ENCODE results near the gene ADGRV1. TPM values are rescaled to one million over a fixed set of nuclear protein-coding genes. Genes with fewer than 3 reads are reported as not detected.

Gene ADGRV1
- total RNA-seq, 4 donors from 2014 or later, result 0.39 to 1.9 (median 1.00) TPM

DNA sequence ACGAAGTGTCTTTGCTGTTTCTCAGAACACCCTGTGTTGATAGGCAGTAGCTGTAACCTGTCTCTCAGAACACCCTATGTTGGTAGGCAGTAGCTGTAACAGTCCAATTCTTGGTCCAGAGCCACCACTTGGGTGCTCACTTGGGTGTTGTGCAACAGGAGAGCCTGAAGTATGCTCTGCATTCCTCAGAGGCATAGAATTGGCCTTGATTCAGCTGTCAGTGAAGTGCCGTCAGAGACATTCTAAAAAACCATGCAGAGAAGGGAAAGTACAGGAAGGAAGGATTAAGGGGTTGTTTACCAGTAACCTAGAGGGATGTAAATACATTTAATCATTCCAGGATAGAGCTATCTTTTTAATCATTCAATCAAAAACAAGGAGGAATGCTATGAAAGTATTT is 593.4 kb downstream of the ADGRV1 start:
- Histone ChIP-seq H3K9me3 (no peaks in the 10 kb centered on the region), H3K27ac (no peak overlapping the region), H3K27me3 (no peaks in the 10 kb centered on the region), H3K4me1 (peaks cover 0 to 22% (median 7%) of the 10 kb centered on the region in 4 donors), H3K4me3 (no peak overlapping the region), H3K36me3 (no peaks in the 10 kb centered on the region)
- TF ChIP-seq, protein P1, sequence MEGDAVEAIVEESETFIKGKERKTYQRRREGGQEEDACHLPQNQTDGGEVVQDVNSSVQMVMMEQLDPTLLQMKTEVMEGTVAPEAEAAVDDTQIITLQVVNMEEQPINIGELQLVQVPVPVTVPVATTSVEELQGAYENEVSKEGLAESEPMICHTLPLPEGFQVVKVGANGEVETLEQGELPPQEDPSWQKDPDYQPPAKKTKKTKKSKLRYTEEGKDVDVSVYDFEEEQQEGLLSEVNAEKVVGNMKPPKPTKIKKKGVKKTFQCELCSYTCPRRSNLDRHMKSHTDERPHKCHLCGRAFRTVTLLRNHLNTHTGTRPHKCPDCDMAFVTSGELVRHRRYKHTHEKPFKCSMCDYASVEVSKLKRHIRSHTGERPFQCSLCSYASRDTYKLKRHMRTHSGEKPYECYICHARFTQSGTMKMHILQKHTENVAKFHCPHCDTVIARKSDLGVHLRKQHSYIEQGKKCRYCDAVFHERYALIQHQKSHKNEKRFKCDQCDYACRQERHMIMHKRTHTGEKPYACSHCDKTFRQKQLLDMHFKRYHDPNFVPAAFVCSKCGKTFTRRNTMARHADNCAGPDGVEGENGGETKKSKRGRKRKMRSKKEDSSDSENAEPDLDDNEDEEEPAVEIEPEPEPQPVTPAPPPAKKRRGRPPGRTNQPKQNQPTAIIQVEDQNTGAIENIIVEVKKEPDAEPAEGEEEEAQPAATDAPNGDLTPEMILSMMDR (IDR thresholded peaks at IDR 0.05), result no peak
- TF ChIP-seq EP300 (IDR thresholded peaks at IDR 0.05) (peak in 1 of 2 donors; percentile 35), POLR2A (IDR thresholded peaks at IDR 0.05) (no peak)
- DNase-seq (ENCODE audit: low spot score in 2 of 2), result peak in 1 of 2 donors; percentile 32
- WGBS, 2 donors, result 59 to 67% methylated on average over 2 of the region's 2 CpGs

DNA sequence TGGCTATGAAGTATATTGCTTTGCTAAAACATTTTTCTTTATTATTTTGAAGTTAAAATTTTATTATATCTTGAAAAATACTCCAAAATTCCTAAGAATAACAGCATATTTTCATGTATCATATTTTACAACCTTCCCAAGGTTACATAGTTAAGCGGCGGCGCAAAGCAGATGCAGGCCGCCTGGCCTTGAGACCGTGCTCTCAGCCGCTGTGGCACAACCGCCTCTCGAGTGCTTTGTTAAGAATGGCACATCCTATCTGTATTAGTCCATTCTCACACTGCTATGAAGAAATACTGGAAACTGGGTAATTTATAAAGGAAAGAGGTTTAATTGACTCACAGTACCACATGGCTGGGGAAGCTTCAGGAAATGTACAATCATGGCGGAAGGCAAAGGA is 595.7 kb downstream of the ADGRV1 start:
- no peaks in the 10 kb centered on the region for H3K36me3 ChIP-seq
- DNase-seq (ENCODE audit: low spot score in 2 of 2), result no peak
- H3K9me3 ChIP-seq, result no peaks in the 10 kb centered on the region
- H3K27me3 ChIP-seq, result no peaks in the 10 kb centered on the region
- no peak overlapping the region for H3K27ac ChIP-seq
- peaks cover 0 to 20% (median 7%) of the 10 kb centered on the region in 4 donors for H3K4me1 ChIP-seq
- H3K4me3 ChIP-seq, result no peak overlapping the region
- WGBS, 2 donors, result 97 to 99% methylated on average over 9 of the region's 9 CpGs
- TF ChIP-seq, protein P1 (IDR thresholded peaks at IDR 0.05), result no peak
- TF ChIP-seq EP300 (IDR thresholded peaks at IDR 0.05), result no peak
- no peak for TF ChIP-seq POLR2A (IDR thresholded peaks at IDR 0.05)

DNA sequence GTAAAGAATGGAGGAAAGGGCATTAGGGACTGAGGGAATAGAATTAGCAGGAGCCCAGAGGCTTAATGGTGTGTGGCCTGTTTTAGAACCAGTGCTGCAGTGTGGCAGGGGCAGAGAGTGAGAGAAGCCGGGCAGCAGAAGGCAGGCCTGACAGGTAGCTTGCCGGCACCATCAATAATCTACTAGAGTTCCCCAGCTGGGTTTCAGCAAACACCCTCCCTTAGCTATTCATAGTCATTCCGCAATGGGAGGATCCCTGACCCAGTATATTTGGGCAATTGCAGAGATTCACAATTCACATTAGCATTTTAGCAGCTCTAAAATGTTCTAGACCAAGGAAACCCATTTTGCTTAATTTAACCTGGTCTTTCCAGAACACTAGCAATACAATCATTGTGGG is 596.7 kb downstream of the ADGRV1 start:
- WGBS, 2 donors, result 91 to 94% methylated on average over 3 of the region's 3 CpGs
- Histone ChIP-seq H3K36me3 (no peaks in the 10 kb centered on the region), H3K27ac (peak overlapping the region in 1 of 4 donors; percentile 32), H3K4me3 (no peak overlapping the region), H3K9me3 (no peaks in the 10 kb centered on the region), H3K4me1 (peaks cover 0 to 14% (median 6%) of the 10 kb centered on the region in 4 donors), H3K27me3 (no peaks in the 10 kb centered on the region)
- DNase-seq (ENCODE audit: low spot score in 2 of 2), result no peak
- TF ChIP-seq, protein P1 (IDR thresholded peaks at IDR 0.05), result no peak
- TF ChIP-seq POLR2A (IDR thresholded peaks at IDR 0.05), result no peak
- no peak for TF ChIP-seq EP300 (IDR thresholded peaks at IDR 0.05)

DNA sequence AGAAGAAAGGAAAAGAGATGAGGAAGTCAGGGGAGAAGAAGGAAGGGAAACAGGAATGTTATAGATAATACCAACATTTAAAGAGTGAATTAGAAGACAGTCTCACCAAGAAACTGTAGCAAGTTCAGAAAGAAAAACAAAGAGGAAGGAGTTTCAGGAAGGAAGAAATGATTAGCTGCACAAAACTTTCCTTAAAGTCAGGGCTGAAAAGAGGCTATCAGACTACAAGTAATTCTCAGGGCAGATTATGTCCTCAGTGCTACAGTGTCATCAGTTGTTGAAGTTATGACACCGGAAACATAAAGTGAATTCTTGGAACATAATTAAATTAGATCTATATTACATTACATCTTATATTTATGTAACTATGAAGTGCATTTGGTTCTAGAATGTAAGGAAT is 597.6 kb downstream of the ADGRV1 start:
- no peak for TF ChIP-seq POLR2A (IDR thresholded peaks at IDR 0.05)
- TF ChIP-seq EP300 (IDR thresholded peaks at IDR 0.05), result no peak
- TF ChIP-seq, protein P1 (IDR thresholded peaks at IDR 0.05), result no peak
- 59 to 88% methylated on average over 1 of the region's 1 CpG for WGBS, 2 donors
- Histone ChIP-seq H3K4me3 (no peak overlapping the region), H3K9me3 (no peaks in the 10 kb centered on the region), H3K27me3 (no peaks in the 10 kb centered on the region), H3K27ac (peak overlapping the region in 1 of 4 donors; percentile 13), H3K4me1 (peaks cover 0 to 9% (median 3%) of the 10 kb centered on the region in 4 donors), H3K36me3 (no peaks in the 10 kb centered on the region)
- DNase-seq (ENCODE audit: low spot score in 2 of 2), result no peak

DNA sequence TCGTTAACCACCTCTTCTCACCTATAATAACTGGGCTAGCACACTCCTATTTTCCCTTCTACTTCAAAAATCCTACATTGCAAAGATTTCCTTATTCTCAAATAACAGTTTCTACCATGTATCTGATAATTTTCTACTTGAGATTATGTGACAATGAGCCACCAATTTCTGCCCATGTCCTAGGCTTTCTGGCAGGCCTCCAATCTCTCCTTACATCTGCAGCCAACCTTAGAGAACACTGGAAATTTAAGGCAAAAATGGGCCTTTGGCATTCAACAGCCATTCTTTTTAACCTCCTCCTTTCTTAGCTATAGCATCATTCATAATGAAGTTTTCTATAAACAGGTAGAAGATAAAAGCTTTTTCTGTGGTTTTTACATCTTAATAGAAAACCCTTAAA is 599.4 kb downstream of the ADGRV1 start:
- no peaks in the 10 kb centered on the region for H3K36me3 ChIP-seq
- H3K27me3 ChIP-seq, result no peaks in the 10 kb centered on the region
- H3K27ac ChIP-seq, result no peak overlapping the region
- 90 to 100% methylated on average over 1 of the region's 1 CpG for WGBS, 2 donors
- DNase-seq (ENCODE audit: low spot score in 2 of 2), result no peak
- H3K4me1 ChIP-seq, result peaks cover 0 to 15% (median 13%) of the 10 kb centered on the region in 4 donors
- no peak overlapping the region for H3K4me3 ChIP-seq
- TF ChIP-seq EP300 (IDR thresholded peaks at IDR 0.05) (no peak), POLR2A (IDR thresholded peaks at IDR 0.05) (no peak)
- TF ChIP-seq, protein P1 (IDR thresholded peaks at IDR 0.05), result no peak
- no peaks in the 10 kb centered on the region for H3K9me3 ChIP-seq

All from tibial nerve (tissue), 4 donors.